ENCODE data around the gene PCSK5. TPM values are rescaled to one million over a fixed set of nuclear protein-coding genes. Genes with fewer than 3 reads are reported as not detected.

Gene PCSK5
- total and polyA plus RNA-seq, 2 of the 8 experiments (the other 6 are each of a cell fraction or from before 2014, with no cell fraction given) = 5.5 to 10.7 TPM

GRCh38 chr9:76247426-76247825, 357.0 kb downstream of the PCSK5 start:
- no peak overlapping the region for H3K18ac ChIP-seq (ENCODE audit: extremely low read depth, low read length)
- ChIA-PET CTCF (ENCODE audit: partially characterized antibody) (interaction anchor here (0.6 to 1.5 kb wide), 7 partner anchors 12 to 60 kb away, joined by 3 to 5 read pairs (median 3); no protein-coding TSS in a partner anchor), POLR2A (ENCODE audit: partially characterized antibody) (no interaction called here)
- H4K8ac ChIP-seq (ENCODE audit: extremely low read depth, insufficient read depth, low read length) = no peak overlapping the region
- H3K9ac ChIP-seq (replicated peaks in 1 of 4; ENCODE audit: extremely low read depth in 1 of 4, low read depth in 3 of 4, low read length in 3 of 4) = no peak overlapping the region
- no peak overlapping the region for H2BK20ac ChIP-seq (ENCODE audit: low read length)
- no peaks in the 10 kb centered on the region for H3K23me2 ChIP-seq (ENCODE audit: low read depth, low read length)
- H3K27me3 ChIP-seq (replicated peaks in 1 of 4; ENCODE audit: control insufficient read depth in 3 of 4, extremely low read depth in 1 of 4, insufficient read depth in 3 of 4, low read length in 3 of 4) = no peaks in the 10 kb centered on the region
- 93% methylated on average over 2 of the region's 2 CpGs; no CpG with 5 or more reads in 1 of the 2 experiments for WGBS, 2 experiments (ENCODE audit: extremely low coverage in 1 of 2, insufficient coverage in 1 of 2, insufficient read length in 1 of 2, insufficient replicate concordance in 2 of 2, low coverage in 1 of 2, low lambda C conversion rate in 2 of 2, missing lambda C conversion rate in 1 of 2)
- no peak overlapping the region for H3K4ac ChIP-seq (replicated peaks; ENCODE audit: insufficient read length, low read depth, low read length)
- no peak overlapping the region for H3K27ac ChIP-seq (ENCODE audit: low read depth, low read length)
- TF ChIP-seq CBX5 (IDR thresholded peaks at IDR 0.05; ENCODE audit: low read depth, low read length) = no peak
- H3K79me2 ChIP-seq (ENCODE audit: control insufficient read depth in 1 of 2, insufficient read depth in 2 of 2, low read length in 2 of 2) = no peaks in the 10 kb centered on the region
- no peaks in the 10 kb centered on the region for H3K36me3 ChIP-seq (ENCODE audit: control insufficient read depth in 2 of 4, insufficient read depth in 4 of 4, low read length in 3 of 4)
- no peak overlapping the region for H3K4me3 ChIP-seq (ENCODE audit: extremely low read depth in 1 of 4, insufficient read depth in 2 of 4, low read depth in 3 of 4, low read length in 4 of 4)
- H3K9me3 ChIP-seq (ENCODE audit: insufficient read depth in 2 of 2, low read depth in 1 of 2, low read length in 1 of 2) = no peaks in the 10 kb centered on the region
- no peak overlapping the region for H2BK120ac ChIP-seq (replicated peaks; ENCODE audit: low read depth, low read length)
- no peak overlapping the region for H4K91ac ChIP-seq (replicated peaks; ENCODE audit: insufficient read length, low read length)
- H3K79me1 ChIP-seq (ENCODE audit: low read depth, low read length) = no peaks in the 10 kb centered on the region; the same call in 1 of the 2 replicates
- H4K5ac ChIP-seq (ENCODE audit: insufficient read length, low read depth, low read length) = no peak overlapping the region
- FAIRE-seq = no peak
- no peak overlapping the region for H3K56ac ChIP-seq (replicated peaks; ENCODE audit: insufficient read length, low read depth, low read length)
- H3K4me1 ChIP-seq (replicated peaks in 1 of 4; ENCODE audit: control insufficient read depth in 3 of 4, insufficient read depth in 4 of 4, low read length in 3 of 4) = no peaks in the 10 kb centered on the region
- H2AFZ ChIP-seq (ENCODE audit: low read length) = no peak overlapping the region
- no peak overlapping the region for H2AK5ac ChIP-seq (ENCODE audit: low read depth, low read length)
- DNase-seq (ENCODE audit: low read depth in 1 of 2, low spot score in 2 of 2) = no peak
- no peaks in the 10 kb centered on the region for H4K20me1 ChIP-seq (replicated peaks in 1 of 2; ENCODE audit: control insufficient read depth in 1 of 2, insufficient read depth in 2 of 2, low read length in 2 of 2)
- H2BK12ac ChIP-seq (ENCODE audit: low read depth, low read length) = no peak overlapping the region
- no peak overlapping the region for H2BK15ac ChIP-seq (ENCODE audit: low read length)
- no peak overlapping the region for H3K14ac ChIP-seq (ENCODE audit: insufficient read length)
- H3K23ac ChIP-seq (ENCODE audit: insufficient read length) = no peak overlapping the region
- H3K4me2 ChIP-seq (ENCODE audit: insufficient read depth in 1 of 2, low read depth in 2 of 2, low read length in 2 of 2) = no peak overlapping the region
- no peak overlapping the region for H2BK5ac ChIP-seq (ENCODE audit: low read depth, low read length)
